Osteocyte (in vitro differentiated cells): ENCODE data around the gene PRPF31. TPM values are rescaled to one million over a fixed set of nuclear protein-coding genes. Genes with fewer than 3 reads are reported as not detected.
A peak's percentile ranks its signal among the peaks of the same experiment; 100 is the strongest.

ENCODE experiments used
- DNase-seq: peaks from one replicate; pipeline ENCODE4 v3.0.0; 2021; ENCODE audit warnings: mixed read lengths; ENCODE audit not compliant: unreplicated experiment; ENCODE audit errors: extremely low spot score
- H3K27ac Mint-ChIP-seq: one replicate; pipeline ENCODE4 v1.8.0; 2021; ENCODE audit warnings: mild to moderate bottlenecking, mixed read lengths; ENCODE audit not compliant: unreplicated experiment
- H3K27me3 Mint-ChIP-seq: one replicate; pipeline ENCODE4 v1.8.0; 2021; ENCODE audit warnings: mixed read lengths; ENCODE audit not compliant: unreplicated experiment
- H3K36me3 Mint-ChIP-seq: one replicate; pipeline ENCODE4 v1.8.0; 2021; ENCODE audit warnings: mixed read lengths; ENCODE audit not compliant: unreplicated experiment
- H3K4me1 Mint-ChIP-seq: one replicate; pipeline ENCODE4 v1.8.0; 2021; ENCODE audit warnings: mixed read lengths; ENCODE audit not compliant: unreplicated experiment
- H3K4me3 Mint-ChIP-seq: one replicate; pipeline ENCODE4 v1.8.0; 2021; ENCODE audit warnings: mild to moderate bottlenecking, moderate library complexity, mixed read lengths; ENCODE audit not compliant: unreplicated experiment
- H3K9me3 Mint-ChIP-seq: one replicate; pipeline ENCODE4 v1.8.0; 2021; ENCODE audit warnings: mixed read lengths; ENCODE audit not compliant: unreplicated experiment
- CTCF ChIP-seq: fragments of 200-600 bp; sonication (generic); IDR thresholded peaks from 2 replicates; pipeline ENCODE4 v1.5.0; 2021; ENCODE audit warnings: antibody characterized with exemption, mild to moderate bottlenecking, moderate library complexity
- total RNA-seq: library from RNA; stranded (reverse); gene quantifications from 2 replicates; pipeline ENCODE4 v1.2.1, GENCODE V29; 2021

The PRPF31 gene
- total RNA-seq, 1 donor from 2014 or later, result 68.4 TPM

- no peak for DNase-seq
- Mint-ChIP-seq H3K4me1 (peaks cover 12% of the 10 kb centered on the region), H3K9me3 (no peaks in the 10 kb centered on the region), H3K27ac (no peak overlapping the region), H3K4me3 (no peak overlapping the region), H3K36me3 (no peaks in the 10 kb centered on the region), H3K27me3 (no peaks in the 10 kb centered on the region)
- TF ChIP-seq CTCF, result no peak
Measured at GRCh38 chr19:54173951-54174834, 58.6 kb downstream of the PRPF31 start.

GRCh38 chr19:54178581-54179261, 63.2 kb downstream of the PRPF31 start:
- Mint-ChIP-seq H3K4me1 (peaks cover 4% of the 10 kb centered on the region), H3K27me3 (no peaks in the 10 kb centered on the region), H3K27ac (no peak overlapping the region), H3K4me3 (no peak overlapping the region), H3K9me3 (no peaks in the 10 kb centered on the region), H3K36me3 (no peaks in the 10 kb centered on the region)
- TF ChIP-seq CTCF, result no peak
- no peak for DNase-seq

- no peaks in the 10 kb centered on the region for H3K36me3 Mint-ChIP-seq
- H3K4me1 Mint-ChIP-seq, result peaks cover 4% of the 10 kb centered on the region
- peak overlapping the region; percentile 41 for H3K27ac Mint-ChIP-seq
- no peak overlapping the region for H3K4me3 Mint-ChIP-seq
- no peaks in the 10 kb centered on the region for H3K9me3 Mint-ChIP-seq
- no peaks in the 10 kb centered on the region for H3K27me3 Mint-ChIP-seq
- no peak for DNase-seq
- no peak for TF ChIP-seq CTCF
Measured at GRCh38 chr19:54179262-54179852, 63.8 kb downstream of the PRPF31 start.

- Mint-ChIP-seq H3K4me1 (peaks cover 2% of the 10 kb centered on the region), H3K27me3 (no peaks in the 10 kb centered on the region), H3K4me3 (no peak overlapping the region), H3K9me3 (no peaks in the 10 kb centered on the region), H3K27ac (peak overlapping the region; percentile 41), H3K36me3 (no peaks in the 10 kb centered on the region)
- DNase-seq, result no peak
- TF ChIP-seq CTCF, result peak; percentile 53
Measured at GRCh38 chr19:54179921-54180461, 64.4 kb downstream of the PRPF31 start.
